CD1c-positive myeloid dendritic cell (primary cell): ENCODE results near the gene PDE7B.

Source experiments
- DNase-seq: peaks from one replicate; pipeline ENCODE4 v3.0.0-alpha.2; 2016; ENCODE audit errors: extremely low spot score

PDE7B gene

GRCh38 chr6:135884136-135884535, 32.6 kb downstream of the PDE7B start:
- no peak for DNase-seq

DNA sequence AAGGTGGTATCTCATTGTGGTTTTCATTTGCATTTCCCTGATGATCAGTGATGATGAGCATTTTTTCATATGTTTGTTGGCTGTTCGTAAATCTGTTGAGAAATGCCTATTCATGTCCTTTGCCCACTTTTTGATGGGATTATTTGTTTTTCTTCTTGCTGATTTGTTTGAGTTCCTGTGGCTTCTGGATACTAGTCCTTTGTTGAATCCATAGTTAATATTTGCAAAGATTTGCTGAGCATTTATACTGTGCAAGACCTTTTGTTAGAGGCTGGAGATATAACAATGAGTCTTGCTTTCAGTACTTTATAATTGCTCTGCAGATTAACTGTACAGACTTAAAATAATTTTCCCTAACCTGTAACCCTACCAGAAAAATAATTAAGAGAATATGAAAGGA, 35.6 kb downstream of the PDE7B start:
- DNase-seq = no peak

- DNase-seq = no peak
These were observed 37.3 kb downstream of the PDE7B start for GRCh38 chr6:135888818-135889217.

DNA sequence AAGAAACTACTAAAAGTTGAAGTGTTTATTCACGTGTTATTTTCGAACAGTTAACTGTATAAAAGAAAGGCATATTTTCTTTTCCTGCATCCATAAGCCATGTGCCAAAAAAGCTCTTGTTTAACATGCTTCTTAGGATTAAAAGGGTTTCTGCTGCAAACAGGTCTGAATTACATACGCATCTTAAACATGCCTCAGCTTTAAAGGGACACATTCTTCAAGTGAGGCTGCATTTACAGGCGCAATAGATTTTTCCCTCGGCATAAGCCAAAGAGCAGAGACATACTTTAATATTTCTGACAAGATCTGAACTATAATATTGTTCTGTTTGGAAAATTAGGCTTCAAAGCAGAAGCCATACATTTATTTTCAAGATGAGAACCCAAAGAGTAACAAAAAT, 39.4 kb downstream of the PDE7B start:
- DNase-seq = no peak

- no peak for DNase-seq
These were observed 40.2 kb downstream of the PDE7B start for GRCh38 chr6:135891710-135892109.

GRCh38 chr6:135895231-135895911, 43.9 kb downstream of the PDE7B start:
- DNase-seq = no peak

DNA sequence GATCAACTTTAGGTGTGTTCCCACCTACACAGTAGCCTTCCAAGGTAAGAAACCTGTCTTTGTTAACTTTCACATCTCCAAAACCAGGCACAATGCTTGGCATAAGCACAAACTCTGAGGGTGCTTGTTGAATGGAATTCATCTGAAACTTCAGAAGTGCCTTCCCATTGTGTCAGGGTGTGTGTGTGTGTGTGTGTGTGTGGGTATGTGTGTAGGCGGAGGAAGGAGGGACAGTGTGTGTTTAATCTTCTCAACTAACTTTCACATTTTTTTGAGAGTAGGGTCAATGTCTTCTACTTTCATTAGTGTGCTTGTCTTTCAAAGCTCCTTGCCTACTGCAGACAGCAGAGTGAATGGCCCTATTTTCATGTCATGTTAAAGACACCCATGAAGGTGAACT, 45.6 kb downstream of the PDE7B start:
- DNase-seq = no peak

DNA sequence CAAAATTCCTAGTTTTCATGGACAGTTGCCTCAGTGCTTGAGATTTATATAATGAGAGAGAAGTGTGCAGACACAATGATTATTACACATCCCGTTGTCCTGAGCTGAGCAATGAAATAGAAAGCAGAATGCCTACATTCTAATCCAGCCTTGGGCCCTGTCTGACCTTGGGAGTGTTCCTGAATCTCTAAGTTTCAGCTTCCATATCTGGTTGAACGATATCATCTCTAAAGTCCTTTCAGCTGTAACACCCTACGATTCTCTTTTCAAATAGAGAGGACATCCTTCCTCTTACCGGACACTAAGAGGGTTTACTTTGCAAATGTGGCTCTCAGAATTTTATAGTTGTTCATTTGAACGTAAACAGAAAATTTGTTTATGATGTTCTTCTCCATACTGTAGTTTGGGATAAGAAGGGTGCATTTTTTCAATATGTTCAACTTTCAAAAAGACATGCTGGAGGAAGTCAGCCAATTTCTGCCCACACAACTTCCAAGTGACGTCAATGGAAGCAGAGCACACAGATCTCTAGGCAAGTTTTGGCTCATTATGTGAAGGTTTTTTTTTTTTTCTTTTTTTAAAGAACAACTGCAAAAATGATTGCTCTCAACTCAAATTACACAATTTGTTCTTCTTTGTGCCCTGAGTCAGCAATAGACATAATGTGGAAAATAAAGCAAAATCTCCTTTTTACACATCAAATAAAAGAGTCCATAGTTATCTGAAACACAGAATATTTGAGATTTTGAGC, 50.4 kb downstream of the PDE7B start:
- DNase-seq = no peak

GRCh38 chr6:135902756-135903331, 51.3 kb downstream of the PDE7B start:
- DNase-seq = no peak

DNA sequence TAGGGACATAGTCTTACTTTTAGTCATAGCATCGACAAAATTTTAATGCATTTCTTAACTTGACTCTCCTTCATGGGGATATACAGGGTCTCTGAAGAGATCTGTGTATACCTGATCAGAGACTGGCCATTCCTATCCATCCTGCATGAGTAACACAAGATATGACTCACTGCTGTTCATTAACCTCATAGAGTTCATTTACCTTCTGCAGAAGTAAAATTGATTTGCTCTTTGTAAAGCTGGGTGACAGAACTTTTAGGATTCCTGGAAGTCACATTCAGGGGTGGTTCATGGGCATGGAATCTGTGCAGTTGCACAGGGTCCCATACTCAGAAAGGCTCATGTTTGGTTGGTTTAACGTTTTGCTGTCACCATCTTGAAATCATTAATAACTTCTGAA, 53.2 kb downstream of the PDE7B start:
- DNase-seq = no peak

DNA sequence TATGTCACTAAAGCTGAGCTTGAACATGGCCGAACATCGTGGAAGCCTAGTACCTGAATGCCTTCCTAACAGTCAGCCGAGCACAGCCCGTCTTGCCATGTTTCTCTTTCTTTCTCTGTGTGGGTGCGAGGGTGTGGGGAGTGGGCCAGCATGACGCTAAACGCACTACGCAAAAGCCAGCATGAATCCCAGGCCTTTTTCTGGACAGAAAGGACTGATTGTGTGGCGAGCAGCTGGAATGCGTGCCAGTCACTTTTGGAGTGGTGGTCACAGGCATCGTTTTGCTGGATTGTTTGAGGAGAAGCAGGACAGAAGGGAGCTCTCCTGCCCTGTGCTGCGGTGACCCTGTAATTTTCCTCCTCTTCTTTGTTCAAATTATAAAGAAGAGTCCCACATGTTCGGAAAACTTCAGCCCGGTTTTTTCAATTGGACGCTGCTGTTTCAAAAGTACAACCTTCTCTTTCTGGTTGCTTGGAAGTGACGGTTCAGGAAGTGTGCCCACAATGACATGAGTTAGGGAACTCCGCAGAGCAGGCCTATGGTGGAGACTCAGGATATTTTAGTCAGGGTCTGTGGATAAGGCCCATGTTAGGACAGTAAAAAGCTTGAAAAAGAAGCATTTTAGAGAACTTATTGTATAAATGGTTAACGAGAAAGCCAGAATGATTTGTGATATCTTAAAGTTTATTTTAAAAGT, 54.3 kb downstream of the PDE7B start:
- DNase-seq = no peak

- no peak for DNase-seq
These were observed 55.0 kb downstream of the PDE7B start for GRCh38 chr6:135906542-135906941.

- DNase-seq = no peak
These were observed 55.5 kb downstream of the PDE7B start for GRCh38 chr6:135906972-135907465.

GRCh38 chr6:135909737-135910387, 58.4 kb downstream of the PDE7B start:
- DNase-seq = peak; percentile 67

DNA sequence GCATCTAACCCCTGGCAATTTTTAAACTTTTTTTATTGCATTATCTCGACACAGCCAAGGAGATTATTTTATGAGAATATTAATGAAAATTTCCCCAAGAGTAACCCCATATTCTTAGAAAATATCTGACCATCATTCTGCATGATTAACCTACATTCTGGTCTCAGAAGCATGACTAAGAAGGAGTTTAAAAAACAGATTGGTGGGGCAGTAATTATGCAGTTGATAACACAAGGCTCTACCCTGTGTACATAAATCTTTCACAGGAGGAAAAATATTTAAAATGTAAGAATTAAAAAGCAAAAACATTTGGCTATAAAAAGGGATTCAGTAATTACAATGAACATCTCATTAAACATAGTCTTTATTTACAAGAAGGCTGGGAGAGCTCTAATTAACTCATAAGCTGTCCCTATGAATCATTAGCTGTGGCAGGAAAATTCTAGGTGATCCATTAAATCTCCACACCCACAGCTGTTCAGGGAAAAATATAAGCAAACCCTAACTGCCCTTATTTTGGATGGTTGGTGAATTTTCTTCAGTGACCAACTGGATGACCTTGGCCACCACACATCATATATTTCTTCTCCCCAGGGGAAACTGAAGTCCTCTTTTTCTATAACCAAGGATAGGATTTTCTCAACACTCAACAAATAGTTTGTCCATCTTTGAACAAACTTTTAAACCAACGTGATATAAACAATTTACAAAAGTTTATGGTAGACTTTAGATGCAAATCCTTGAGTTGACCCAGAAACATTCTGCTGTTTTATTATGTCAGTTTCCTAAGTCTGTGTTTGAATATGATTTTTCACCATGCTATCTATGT, 59.5 kb downstream of the PDE7B start:
- no peak for DNase-seq

- no peak for DNase-seq
These were observed 62.3 kb downstream of the PDE7B start for GRCh38 chr6:135913785-135914184.

DNA sequence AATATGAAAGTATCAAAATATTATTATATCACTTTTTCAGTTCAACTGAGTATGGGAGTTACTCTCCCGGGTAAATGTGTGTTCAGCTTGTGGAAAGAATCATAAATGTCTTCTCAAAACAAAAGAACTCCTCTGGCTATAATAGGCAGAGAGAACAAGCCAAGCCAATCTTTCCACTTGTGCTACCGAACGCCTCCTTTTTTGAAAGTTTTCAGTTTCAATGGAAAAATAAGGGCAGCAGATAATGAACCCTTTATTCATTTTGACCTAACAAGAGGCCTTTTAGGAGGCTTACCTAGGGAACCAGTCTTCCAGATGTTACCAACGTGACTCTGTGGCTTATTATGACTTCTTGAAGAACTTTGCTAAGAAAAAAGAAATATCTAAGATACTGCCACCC, 67.5 kb downstream of the PDE7B start:
- DNase-seq = no peak

DNA sequence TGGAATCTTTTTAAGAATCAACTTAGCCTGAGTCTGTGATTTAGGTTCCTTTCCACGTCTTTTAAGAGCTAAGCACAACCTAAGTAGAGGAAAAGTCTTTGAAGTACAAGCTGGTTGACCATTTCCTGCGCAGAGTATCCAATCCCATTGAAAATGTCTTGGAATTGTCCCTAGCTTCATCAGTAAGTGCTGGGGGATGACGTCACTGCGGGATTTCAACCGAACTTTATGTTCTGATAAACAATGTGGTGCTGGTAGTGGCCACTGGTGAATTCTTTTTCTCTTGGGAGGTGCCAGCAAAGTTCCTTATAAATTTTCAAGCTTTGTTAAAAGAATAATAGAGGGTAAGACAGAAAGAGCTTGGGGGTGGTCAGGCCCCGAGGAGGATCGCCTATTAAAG, 69.2 kb downstream of the PDE7B start:
- no peak for DNase-seq

GRCh38 chr6:135921188-135921587, 69.7 kb downstream of the PDE7B start:
- DNase-seq = no peak

- no peak for DNase-seq
These were observed 70.7 kb downstream of the PDE7B start for GRCh38 chr6:135922174-135922573.

GRCh38 chr6:135922746-135923145, 71.2 kb downstream of the PDE7B start:
- no peak for DNase-seq
